Measurements from ENCODE around the gene SLC6A2.
"Not testable (repeated sequence)": the region's sequence is repeated elsewhere in the genome, so short reads cannot be mapped to it uniquely, and the experiment has no call there.

- TF ChIP-seq CTCF (IDR thresholded peaks at IDR 0.05; ENCODE audit: borderline replicate concordance, extremely low read depth, low read length, poor library complexity, severe bottlenecking); EZH2 (IDR thresholded peaks at IDR 0.05; ENCODE audit: borderline replicate concordance, low read depth, low read length, severe bottlenecking): not testable (repeated sequence)
Measured at GRCh38 chr16:55753145-55753631, 97.4 kb downstream of the SLC6A2 start.

Data from DND-41 (cell line).